GM12864 (cell line): ENCODE measurements around the gene SMARCA5.

Source experiments
- DNase-seq: peaks from one replicate; pipeline ENCODE4 v3.0.0-alpha.2; 2011; ENCODE audit warnings: low read depth
- H3K4me3 ChIP-seq: 2 replicates; pipeline ENCODE4 v1.5.1; 2011; ENCODE audit warnings: mild to moderate bottlenecking, low read depth, low read length, control low read depth
- TF ChIP-seq, protein P1 (sequence below): IDR thresholded peaks from 2 replicates; pipeline ENCODE4 v1.5.1; 2011; ENCODE audit warnings: low read depth, mild to moderate bottlenecking, moderate library complexity, low read length, control low read depth, inconsistent platforms; ENCODE audit errors: missing control alignments

SMARCA5 gene

DNA sequence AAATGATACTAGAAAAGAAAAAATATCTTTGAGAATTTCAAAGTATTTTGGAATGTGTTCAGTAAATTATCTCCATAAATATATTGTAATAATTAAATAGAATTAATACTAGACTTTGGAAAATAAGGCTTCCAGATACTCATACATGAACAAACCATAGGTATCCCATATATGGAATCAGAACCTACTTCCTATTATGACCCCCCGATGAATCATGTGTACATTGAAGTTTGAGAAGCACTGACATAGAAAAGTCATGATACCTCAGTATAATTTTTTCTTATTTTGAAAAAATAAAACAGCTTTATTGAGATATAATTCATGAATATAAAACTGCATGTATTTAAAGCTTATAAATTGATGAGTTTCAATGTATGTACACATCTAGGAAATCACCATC, 27.2 kb upstream of the SMARCA5 start:
- DNase-seq: no peak
- H3K4me3 ChIP-seq: no peak overlapping the region
- TF ChIP-seq, protein P1, sequence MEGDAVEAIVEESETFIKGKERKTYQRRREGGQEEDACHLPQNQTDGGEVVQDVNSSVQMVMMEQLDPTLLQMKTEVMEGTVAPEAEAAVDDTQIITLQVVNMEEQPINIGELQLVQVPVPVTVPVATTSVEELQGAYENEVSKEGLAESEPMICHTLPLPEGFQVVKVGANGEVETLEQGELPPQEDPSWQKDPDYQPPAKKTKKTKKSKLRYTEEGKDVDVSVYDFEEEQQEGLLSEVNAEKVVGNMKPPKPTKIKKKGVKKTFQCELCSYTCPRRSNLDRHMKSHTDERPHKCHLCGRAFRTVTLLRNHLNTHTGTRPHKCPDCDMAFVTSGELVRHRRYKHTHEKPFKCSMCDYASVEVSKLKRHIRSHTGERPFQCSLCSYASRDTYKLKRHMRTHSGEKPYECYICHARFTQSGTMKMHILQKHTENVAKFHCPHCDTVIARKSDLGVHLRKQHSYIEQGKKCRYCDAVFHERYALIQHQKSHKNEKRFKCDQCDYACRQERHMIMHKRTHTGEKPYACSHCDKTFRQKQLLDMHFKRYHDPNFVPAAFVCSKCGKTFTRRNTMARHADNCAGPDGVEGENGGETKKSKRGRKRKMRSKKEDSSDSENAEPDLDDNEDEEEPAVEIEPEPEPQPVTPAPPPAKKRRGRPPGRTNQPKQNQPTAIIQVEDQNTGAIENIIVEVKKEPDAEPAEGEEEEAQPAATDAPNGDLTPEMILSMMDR: no peak

DNA sequence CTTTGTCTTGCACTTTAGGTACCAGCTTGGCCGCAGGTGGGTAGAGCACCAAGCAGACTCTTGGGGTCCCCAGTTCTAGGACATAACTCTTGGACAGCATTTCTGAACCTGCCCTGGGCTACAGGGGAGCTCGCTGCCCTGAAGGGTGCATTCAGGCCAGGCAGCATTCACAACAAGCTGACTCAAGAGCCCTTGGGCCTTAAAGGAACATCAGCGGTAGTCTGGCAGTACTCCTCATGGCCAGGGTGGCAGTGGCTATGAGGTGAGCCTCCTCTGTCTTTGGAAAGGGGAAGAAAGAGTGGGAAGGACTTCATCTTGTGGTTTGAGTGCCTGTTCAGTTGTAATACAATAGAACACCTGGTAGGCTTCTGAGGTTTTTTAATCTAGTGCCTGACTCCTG, 24.8 kb upstream of the SMARCA5 start:
- no peak for DNase-seq
- TF ChIP-seq, protein P1: no peak
- H3K4me3 ChIP-seq: no peak overlapping the region

DNA sequence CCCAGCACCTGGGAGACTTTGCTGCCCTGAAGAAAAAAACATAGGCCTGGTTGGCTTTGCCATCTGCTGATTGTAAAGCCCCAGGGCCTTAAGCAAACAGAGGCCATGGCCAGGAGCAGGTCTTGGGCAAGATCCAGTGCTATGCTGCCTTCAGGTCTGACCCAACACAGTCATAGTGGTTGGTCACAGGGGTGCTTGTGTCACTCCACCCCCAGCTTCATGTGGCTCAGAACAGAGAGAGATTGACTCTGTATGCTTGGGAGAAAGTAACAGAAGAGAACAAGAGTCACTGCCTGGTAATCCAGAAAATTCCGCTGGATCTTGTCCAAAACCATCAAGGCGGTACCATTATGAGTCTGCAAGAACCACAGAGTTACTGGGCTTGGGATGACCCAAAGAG, 24.4 kb upstream of the SMARCA5 start:
- TF ChIP-seq, protein P1: no peak
- H3K4me3 ChIP-seq: no peak overlapping the region
- no peak for DNase-seq

- TF ChIP-seq, protein P1: no peak
- no peak overlapping the region for H3K4me3 ChIP-seq
Measured at GRCh38 chr4:143498021-143498420, 15.5 kb upstream of the SMARCA5 start.

GRCh38 chr4:143502231-143502630, 11.3 kb upstream of the SMARCA5 start:
- H3K4me3 ChIP-seq: no peak overlapping the region
- TF ChIP-seq, protein P1: no peak
- DNase-seq: no peak

More at GRCh38 chr4:143498021-143498420, 15.5 kb upstream of the SMARCA5 start:
- no peak for DNase-seq

- no peak overlapping the region for H3K4me3 ChIP-seq
- TF ChIP-seq, protein P1: no peak
- no peak for DNase-seq
Measured at GRCh38 chr4:143506031-143506430, 7.5 kb upstream of the SMARCA5 start.

GRCh38 chr4:143511906-143512305, 1.6 kb upstream of the SMARCA5 start:
- TF ChIP-seq, protein P1: no peak
- no peak overlapping the region for H3K4me3 ChIP-seq
- DNase-seq: no peak
